Activated T-helper 9 cell treated with anti-CD3 and anti-CD28 coated beads, Interleukin-2, amount 50 U/mL, for 16 hours (primary cell): Measurements from ENCODE around the gene HMCES.

Experiments
- DNase-seq: peaks from one replicate; pipeline ENCODE4 v3.0.0-alpha.2; 2020; ENCODE audit warnings: low read depth

HMCES gene

DNA sequence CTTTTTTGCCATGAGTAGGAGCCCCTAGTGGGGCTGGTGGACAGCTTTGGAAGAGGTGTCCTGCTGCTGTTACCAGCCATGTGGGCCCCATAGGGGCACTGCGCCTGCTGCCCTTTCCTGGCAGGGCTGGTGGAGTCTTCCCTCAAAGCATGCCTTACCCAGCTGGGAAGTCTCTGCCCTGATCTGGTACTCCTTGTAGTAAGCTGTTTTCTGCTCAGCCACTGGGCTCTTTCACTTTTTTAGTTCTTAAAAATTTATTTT lies 26.2 kb downstream of the HMCES start:
- DNase-seq, result no peak

GRCh38 chr3:129305592-129306091 lies 27.0 kb downstream of the HMCES start:
- DNase-seq, result no peak

- no peak for DNase-seq
Observed at GRCh38 chr3:129308636-129309035, 30.0 kb downstream of the HMCES start.

DNA sequence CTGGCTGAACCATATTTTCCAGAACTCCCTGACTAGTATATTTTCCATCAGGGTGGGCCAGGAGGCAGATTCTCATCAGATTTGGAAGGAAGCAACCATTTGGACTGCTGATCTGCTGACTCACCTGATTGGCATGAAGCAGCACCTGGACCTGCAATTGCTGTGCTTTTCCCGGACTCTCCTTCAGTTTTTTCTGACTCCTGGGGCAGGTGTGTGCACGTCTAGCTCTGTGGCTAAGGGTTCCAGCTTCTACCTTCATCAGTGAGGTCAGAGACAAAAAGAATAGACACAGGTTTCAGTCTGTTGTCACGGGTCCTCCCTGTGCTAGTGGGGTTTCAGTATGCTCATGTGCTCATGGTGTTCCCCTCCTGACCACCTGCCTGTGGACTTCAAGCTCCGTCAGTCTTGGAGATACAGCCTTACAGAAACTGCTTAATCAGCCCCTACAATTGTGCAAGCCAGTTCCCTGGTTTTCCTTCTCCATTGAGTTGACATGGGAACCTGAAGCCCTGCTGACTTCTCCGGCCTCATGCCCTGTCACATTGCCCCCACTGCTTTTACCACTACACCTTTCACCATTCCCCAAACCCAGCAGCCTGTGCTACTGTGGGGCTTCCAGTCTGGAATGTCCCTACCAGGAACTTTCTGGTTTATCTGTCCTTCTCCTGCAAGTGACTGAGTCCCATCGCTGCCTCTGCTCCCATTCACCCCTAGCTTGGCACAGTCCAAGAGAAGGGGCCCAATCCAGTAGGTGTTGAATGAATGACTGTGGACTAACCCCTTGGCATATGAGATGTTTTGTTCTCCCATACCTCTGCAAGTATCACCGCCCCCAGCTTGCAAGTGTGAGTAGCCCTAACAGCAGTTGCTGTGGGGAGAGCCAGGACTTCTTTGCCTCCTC lies 31.7 kb downstream of the HMCES start:
- no peak for DNase-seq

DNA sequence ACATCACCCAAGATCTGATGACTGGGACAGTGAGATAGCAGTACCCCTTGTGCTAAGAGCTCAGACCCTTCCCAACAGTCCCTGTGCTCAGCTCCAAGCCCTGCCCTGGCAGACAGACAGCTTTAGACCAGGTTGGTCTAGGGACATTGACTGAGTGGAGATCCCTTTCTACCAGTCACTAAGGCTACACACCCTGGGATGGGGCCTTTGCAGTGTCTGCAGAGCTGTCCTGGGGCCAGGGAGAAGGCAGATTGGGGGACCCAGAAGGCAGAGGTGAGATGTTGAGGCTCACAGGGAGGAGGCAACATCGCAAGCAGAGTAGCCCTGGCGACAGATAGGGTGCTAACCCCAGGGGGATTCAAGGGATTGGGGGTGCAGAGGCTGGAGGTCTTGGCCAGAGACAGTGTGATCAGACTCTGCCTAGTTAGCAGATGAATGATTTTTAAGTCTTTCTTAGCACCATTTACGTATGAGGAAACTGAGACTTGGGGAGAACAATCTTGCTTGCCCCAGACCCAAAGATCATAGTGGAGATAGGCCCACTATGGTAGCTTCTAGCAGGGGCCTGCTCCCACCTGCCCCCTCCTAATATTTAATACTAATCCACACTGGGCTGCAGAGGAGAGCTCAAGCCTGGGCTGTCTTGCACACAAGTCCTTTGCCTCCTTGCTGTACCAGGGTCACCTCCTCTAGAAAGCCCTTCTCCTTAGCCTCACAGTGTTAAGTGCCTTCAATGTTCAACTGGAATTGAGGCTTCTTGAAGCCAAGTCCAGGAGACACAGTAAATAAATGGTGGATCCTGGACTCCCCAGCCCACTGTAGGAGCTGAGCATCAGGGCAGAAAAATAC lies 32.6 kb downstream of the HMCES start:
- no peak for DNase-seq

- DNase-seq, result no peak
Observed at GRCh38 chr3:129312021-129312639, 33.5 kb downstream of the HMCES start.

DNA sequence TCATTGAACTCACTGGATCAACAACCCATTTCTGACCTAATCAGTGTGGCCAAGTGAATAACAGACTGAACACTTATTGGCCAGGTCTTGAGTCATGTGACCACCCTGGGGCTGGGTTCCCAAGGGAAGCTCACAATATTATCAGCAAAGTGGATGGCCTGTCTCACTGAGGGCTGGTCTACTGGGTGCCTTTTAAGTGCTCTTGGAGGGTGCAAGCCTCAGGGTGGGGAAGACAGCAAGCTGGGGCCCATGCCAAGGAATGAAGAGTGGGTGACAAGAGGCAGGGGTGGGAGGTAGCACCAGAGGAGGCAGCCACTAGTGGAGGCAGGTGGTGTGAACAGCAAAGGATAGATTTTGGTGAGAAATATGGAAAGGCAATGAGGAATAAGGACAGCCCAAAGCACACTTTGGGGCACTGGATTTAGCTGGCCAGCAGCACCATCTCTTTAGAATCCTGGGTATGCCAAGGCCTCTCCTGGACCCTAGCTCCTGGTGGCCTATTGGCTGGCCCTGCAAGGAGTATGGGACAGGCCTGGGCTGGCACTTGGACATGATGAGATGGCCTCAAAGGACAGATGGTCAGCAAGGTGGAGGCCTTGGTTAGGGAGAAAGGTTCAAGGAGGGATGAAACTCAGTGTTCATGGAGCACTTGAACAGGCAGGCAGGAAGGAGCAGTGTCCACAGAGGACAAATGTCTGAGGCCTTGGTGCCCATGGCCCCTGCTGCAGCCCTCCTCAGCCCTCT lies 34.2 kb downstream of the HMCES start:
- no peak for DNase-seq

DNA sequence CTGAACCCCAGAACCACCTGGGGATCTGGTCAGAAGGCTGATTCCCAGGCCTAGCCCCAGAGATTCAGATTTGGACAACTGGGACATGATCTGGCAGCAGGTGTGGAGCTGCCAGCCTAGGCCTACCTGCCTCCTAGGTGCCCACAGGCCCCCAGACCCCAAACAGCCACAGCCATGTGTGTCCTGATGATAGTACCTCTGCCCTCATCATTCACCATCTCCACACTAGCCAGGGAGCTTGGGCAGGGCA lies 34.7 kb downstream of the HMCES start:
- DNase-seq, result no peak

DNA sequence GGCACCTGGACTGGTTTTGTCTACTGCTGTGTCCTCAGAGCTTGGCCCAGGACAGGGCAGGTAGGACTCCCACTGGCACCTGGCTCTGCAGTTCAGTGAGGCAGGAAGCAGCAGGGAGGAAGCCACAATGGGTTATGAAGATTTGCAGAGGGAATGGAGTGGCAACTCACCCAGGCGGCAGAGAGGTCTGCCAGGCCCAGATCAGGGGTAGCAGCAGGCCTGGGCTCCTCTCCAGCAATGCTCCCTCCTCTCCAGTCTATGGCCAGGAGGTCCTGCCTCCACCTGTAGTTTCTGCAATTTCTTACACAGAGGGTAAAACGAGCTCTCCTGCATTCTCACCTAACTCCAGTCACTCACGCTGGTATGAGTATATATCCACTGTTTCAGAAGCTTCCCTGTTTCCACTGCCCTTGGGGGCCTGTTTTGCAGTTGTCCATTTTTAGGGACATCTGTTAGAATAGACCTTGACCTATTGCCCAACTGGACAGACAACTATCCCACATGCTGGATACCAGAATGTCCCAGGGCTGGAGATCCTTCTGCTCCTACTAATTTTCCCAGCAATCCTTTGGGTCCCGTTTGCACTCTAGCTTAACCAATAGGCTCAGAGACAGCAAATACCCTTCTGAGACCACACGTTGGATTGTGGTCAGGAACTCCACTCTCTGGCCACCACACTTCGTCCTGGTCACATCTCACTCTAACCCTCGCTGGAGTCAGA lies 35.2 kb downstream of the HMCES start:
- DNase-seq, result no peak

- peak; percentile 16 for DNase-seq
Observed at GRCh38 chr3:129314386-129315222, 35.9 kb downstream of the HMCES start.

GRCh38 chr3:129315223-129315997 lies 36.7 kb downstream of the HMCES start:
- DNase-seq, result no peak

- no peak for DNase-seq
Observed at GRCh38 chr3:129315998-129316247, 37.3 kb downstream of the HMCES start.

DNA sequence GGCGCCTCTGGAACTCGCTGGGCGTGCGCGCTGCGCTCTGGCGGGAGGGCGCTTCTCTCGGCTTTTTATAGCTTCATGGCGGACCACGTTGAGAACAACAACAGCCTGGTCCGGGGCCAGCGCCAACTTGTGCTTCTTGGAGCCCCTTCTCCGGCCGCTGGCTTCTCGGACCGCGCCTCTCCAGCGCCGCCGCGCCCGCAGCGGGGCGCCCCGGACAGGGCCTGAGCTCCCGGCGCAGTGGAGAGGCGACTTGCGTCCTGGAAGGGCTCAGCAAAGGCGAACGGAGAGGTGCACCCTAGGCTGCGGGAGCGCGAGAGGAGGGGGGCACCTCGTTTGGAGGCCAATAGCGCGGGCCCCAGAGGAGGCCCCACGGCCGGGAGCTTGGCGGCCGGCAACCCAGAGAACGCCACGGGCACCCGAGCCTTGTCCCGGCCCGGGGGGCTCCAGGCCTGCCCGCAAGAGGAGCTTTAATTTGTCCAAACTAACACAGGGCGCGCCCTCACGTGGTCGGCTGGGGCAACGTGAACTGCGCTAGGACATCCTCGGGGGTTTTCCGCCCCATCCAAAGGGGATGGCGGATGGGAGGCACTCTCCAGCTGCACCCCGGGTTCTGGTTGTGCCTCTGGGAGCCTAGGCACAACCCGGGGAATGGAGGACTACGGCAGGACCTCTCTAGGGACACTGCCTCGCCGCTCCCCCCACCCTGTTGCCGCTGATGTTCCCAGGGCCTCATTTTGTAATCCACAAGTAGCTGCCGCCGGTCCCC lies 37.8 kb downstream of the HMCES start:
- DNase-seq, result peak; percentile 80

DNA sequence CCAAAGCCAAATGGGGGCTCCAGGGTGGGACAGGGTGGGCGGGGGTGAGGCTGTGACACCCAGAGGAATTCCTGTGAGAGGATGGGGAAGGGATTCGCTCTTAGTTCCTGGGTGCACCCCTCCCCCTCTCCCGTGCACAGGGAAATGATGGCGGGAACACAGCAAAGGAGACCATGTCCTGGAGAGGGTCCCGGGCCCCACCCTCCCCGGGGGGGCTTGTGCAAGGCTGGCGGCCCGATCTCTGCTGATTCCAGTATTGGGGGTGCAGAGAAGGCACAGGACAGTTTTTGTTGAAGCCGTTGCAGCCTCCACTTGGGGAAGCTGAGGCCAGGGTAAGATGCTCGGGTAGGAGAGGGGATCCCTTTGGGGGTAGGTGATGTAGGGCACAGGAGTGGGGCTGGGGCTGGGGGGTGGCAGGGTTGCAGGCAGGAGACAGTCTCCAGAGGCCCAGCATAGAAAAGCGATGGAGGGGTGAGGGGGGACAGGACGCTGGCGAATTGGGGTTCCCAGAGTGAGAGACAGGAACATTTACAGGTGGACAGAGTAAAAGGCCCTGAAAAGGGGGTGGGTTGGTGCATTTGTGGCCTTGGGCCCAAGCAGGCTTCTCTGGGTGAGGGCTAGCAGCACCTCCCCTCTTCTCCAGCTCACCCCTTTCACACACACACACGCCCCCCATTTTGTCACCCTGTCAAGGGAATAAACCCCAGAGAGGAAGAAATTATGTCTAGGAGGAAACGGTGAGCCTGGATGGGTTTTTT lies 38.5 kb downstream of the HMCES start:
- DNase-seq, result no peak

DNA sequence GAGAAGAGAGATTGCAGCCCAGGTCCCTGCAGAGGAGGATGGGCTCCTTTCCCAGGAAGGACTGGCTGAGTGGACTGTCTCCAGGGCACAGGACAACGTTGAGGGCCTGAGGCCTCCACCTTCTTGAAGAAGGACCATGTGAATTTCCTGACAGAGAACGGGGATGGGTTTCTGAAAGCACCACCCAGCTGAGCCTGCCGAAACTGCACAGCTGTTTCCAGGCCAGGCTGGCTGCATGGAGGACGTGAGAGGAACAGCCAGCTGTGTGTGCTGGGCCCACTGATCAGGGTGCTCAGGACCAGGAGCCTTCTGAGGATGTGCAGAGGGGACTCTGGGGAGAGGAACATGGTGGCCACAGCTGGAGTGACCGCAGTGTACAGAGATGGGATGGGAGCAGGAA lies 39.2 kb downstream of the HMCES start:
- DNase-seq, result no peak

- no peak for DNase-seq
Observed at GRCh38 chr3:129318921-129319320, 40.3 kb downstream of the HMCES start.

GRCh38 chr3:129320261-129320660 lies 41.6 kb downstream of the HMCES start:
- DNase-seq, result no peak

DNA sequence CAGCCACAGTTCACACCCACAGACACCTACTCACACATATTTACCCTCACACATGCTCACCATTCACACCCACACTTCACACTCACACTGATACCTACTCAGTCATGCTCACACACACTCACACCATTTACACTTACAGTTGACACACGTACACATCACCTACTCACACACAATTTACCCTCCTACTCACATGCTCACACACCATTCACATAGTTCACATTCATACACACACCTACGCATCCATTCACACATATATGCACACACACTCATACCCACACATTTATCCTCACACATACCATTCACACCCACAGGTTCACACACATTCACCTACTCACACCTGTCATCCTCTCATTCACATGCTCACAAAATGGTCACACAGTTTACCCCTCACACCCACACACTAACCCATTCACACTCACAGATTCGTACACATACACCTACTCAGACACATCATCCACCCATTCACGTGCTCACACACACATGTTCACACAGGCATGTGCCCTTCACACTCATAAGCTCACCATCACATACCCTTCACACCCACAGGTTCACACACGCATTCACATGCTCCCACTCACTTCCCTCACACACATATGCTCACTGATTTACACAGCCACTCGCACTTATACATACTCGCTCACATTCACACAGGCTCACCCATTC lies 42.3 kb downstream of the HMCES start:
- DNase-seq, result no peak
